Common myeloid progenitor, CD34-positive (primary cell): ENCODE data around the gene RANBP9. TPM values are rescaled to one million over a fixed set of nuclear protein-coding genes. Genes with fewer than 3 reads are reported as not detected.
A peak's percentile ranks its signal among the peaks of the same experiment; 100 is the strongest.

Experiments used
- CTCF ChIA-PET: fragments of 350-600 bp; sonication (Branson Sonifier 250); formaldehyde crosslinking; loops from one replicate; lab custom pipeline; 2021; ENCODE audit warnings: antibody characterized with exemption; lab: Charles Lee
- POLR2A ChIA-PET: fragments of 350-600 bp; sonication (Branson Sonifier 250); formaldehyde crosslinking; loops from one replicate; lab custom pipeline; 2021; ENCODE audit warnings: antibody characterized with exemption; lab: Charles Lee
- DNase-seq, 3 donors: peaks; one replicate each; pipeline versions ENCODE4 v3.0.0 to v3.0.0-alpha.2; 2013
- H3K27ac ChIP-seq, 2 experiments: 1 replicate in 1 of 2; 2 replicates in 1 of 2; pipeline ENCODE4 v1.7.0; 2013; ENCODE audit warnings: inconsistent platforms in 2 of 2, low read length in 2 of 2, mild to moderate bottlenecking in 2 of 2, low read depth in 1 of 2, moderate library complexity in 1 of 2; ENCODE audit not compliant: severe bottlenecking in 2 of 2, insufficient read depth in 1 of 2, poor library complexity in 1 of 2
- H3K27me3 ChIP-seq, 5 experiments: replicated peaks in 2 of 5; 1 replicate in 3 of 5; 2 replicates in 2 of 5; pipeline versions ENCODE4 v1.6.1 to v1.7.0; 2013; ENCODE audit warnings: low read length in 4 of 5, mild to moderate bottlenecking in 2 of 5, moderate library complexity in 2 of 5, inconsistent platforms in 1 of 5; ENCODE audit not compliant: insufficient read depth in 5 of 5, control insufficient read depth in 4 of 5
- H3K36me3 ChIP-seq, 4 experiments: 1 replicate in 2 of 4; 2 replicates in 2 of 4; pipeline versions ENCODE4 v1.6.1 to v1.7.0; 2013; ENCODE audit warnings: low read length in 3 of 4, control low read depth in 1 of 4, mild to moderate bottlenecking in 1 of 4; ENCODE audit not compliant: control insufficient read depth in 4 of 4, insufficient read depth in 4 of 4
- H3K4me1 ChIP-seq, 4 experiments: 1 replicate in 3 of 4; 2 replicates in 1 of 4; pipeline versions ENCODE4 v1.6.1 to v1.7.1; 2013; ENCODE audit warnings: low read length in 3 of 4, mild to moderate bottlenecking in 3 of 4, control low read depth in 1 of 4, inconsistent platforms in 1 of 4, moderate library complexity in 1 of 4; ENCODE audit not compliant: control insufficient read depth in 4 of 4, insufficient read depth in 4 of 4; ENCODE audit errors: control extremely low read depth in 1 of 4
- H3K4me3 ChIP-seq, 7 experiments: 1 replicate in 4 of 7; 2 replicates in 3 of 7; pipeline versions ENCODE4 v1.5.1 to v1.7.0; 2013; ENCODE audit warnings: mild to moderate bottlenecking in 7 of 7, low read length in 6 of 7, moderate library complexity in 6 of 7, inconsistent platforms in 2 of 7, low read depth in 2 of 7, control low read depth in 1 of 7; ENCODE audit not compliant: insufficient read depth in 4 of 7, control insufficient read depth in 1 of 7; ENCODE audit errors: extremely low read depth in 1 of 7
- H3K9me3 ChIP-seq, 5 experiments: 1 replicate in 4 of 5; 2 replicates in 1 of 5; pipeline versions ENCODE4 v1.6.1 to v1.7.1; 2013; ENCODE audit warnings: low read length in 4 of 5, mild to moderate bottlenecking in 2 of 5, inconsistent platforms in 1 of 5, low read depth in 1 of 5, moderate library complexity in 1 of 5; ENCODE audit not compliant: control insufficient read depth in 4 of 5, insufficient read depth in 2 of 5; ENCODE audit errors: control extremely low read depth in 1 of 5
- WGBS: methylation state at CpG from one replicate; pipeline ENCODE4 v1.1.5; 2013; ENCODE audit not compliant: insufficient coverage; 5-methylcytosine and 5-hydroxymethylcytosine counted together
- polyA plus RNA-seq: library from polyadenylated mRNA; unstranded; fragments of 120-200 nt; gene quantifications from one replicate; pipeline ENCODE4 v1.2.1, GENCODE V29; 2013

Gene RANBP9
- polyA plus RNA-seq = 41.8 TPM

DNA sequence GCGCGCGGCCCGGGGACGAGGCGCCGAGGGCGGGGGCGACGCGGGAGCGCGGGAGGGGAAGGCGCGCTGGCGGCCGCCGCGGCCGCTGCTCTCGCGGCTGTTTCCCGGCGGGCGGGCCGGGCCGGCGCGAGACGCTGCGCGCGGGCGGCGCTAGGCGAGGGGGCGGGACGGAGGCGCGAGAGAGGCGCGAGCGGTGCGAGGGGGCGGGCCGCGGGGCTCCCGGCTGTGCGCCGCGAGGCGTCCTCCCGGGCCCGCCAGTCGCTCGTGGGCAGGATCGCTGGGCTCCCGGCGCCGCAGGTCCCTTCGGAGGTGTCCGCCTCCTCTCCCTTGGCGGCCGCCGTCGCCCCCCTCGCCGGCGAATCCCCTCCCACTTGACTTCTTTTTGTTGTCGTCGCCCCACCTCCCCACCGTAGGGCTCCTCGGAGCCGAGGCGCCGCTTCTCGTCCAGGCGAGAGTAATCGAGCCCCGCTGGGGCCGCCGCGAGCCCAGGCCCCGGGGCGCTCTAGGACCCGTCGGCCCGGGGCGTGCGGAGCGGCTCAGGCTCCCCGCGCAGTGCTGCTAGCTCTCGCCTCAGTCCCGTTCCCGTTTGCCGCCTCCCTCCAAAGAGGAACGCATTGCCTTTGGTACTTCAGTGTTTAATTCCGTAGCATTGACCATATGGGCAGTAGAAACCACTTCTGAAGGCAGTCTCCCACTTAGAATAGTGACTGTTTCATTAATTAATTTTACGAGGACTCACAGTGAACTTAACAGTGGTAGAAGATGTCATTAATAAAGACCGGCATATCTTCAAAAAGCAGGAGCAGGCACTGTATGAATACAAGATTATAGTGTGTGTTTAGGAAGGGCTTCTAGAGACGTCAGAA lies at the start of gene RANBP9:
Gene RANBP9, minus strand, starts transcription at position 103 of the 866 bp plus-strand sequence. CDS start 330 bp downstream, outside the sequence.
- WGBS = under 1% methylated on average over 78 of the region's 102 CpGs

DNA sequence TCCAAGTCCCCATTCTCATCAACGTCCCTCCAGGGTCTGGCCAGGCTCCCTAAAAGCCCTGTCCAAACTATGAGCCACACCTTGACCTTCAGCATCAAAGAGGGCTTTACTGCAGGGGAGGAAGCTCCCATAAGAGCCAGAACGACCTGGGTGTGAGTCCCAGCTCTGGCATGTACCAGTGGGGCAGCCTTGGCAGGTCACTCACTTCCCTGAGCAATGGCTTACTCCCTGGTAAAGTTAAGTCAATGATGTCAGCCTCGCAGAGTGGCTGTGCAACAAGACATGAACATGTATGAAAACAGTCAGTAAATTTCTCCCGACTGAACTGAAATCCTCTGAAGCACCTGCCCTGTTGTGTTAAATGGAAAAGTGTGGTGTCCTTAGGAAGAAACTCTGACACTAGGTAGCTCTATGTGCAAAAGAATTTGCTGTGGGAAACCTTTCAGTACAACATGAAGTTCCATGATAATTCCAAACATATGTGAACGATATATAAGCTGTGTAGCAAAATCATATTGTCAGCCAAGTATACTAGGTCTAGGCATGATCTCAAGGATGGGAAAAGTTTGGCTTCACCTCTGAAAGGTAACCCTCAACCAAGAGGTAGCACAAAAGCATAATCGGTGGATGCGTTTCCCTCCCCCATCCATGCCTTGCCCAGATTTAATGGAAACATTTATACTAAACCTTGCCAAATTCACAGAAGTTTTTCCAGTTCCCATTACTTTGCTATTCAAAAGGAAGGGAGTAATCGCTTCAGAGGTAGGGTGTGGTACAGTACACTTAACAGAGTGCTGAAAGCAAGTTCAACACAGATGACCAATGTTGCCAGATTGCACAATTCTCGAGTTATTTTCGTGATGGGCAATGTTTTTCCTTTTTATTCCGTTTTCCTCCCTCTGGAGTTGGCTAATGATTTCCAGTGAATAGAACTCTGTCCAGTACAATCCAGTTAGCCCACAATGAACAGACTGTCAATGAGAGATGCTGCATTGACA lies 49.0 kb upstream of the RANBP9 start:
- POLR2A ChIA-PET = no interaction called here
- Histone ChIP-seq H3K9me3 (peaks cover 0 to 2% (median 0%) of the 10 kb centered on the region in 5 experiments), H3K27ac (no peak overlapping the region), H3K27me3 (no peaks in the 10 kb centered on the region), H3K36me3 (no peaks in the 10 kb centered on the region), H3K4me3 (no peak overlapping the region), H3K4me1 (peaks cover 11 to 28% (median 19%) of the 10 kb centered on the region in 4 experiments)
- WGBS = 98% methylated on average over 7 of the region's 11 CpGs
- no peak for DNase-seq
- CTCF ChIA-PET = no interaction called here

More for the DNA sequence above, at the start of gene RANBP9:
- DNase-seq = peak; percentile 92 to 96 (median 95)
- ChIA-PET POLR2A (interaction anchor here (0.6 to 2.1 kb wide), 4 partner anchors 23 to 97 kb away, joined by 3 to 9 read pairs (median 4); partner anchors contain the start of gene NOL7), CTCF (interaction anchor here (0.6 to 2.9 kb wide), 6 partner anchors 8 to 82 kb away, joined by 3 to 8 read pairs (median 5); no protein-coding TSS in a partner anchor)
- peaks cover 0 to 2% (median 0%) of the 10 kb centered on the region in 4 experiments for H3K36me3 ChIP-seq
- no peaks in the 10 kb centered on the region for H3K27me3 ChIP-seq
- H3K27ac ChIP-seq = peak within 1 kb of the TSS; percentile 81 to 94
- no peaks in the 10 kb centered on the region for H3K9me3 ChIP-seq
- H3K4me3 ChIP-seq = peak within 1 kb of the TSS; percentile 84 to 98 (median 92)
- peaks cover 12 to 43% (median 28%) of the 10 kb centered on the region in 4 experiments for H3K4me1 ChIP-seq

DNA sequence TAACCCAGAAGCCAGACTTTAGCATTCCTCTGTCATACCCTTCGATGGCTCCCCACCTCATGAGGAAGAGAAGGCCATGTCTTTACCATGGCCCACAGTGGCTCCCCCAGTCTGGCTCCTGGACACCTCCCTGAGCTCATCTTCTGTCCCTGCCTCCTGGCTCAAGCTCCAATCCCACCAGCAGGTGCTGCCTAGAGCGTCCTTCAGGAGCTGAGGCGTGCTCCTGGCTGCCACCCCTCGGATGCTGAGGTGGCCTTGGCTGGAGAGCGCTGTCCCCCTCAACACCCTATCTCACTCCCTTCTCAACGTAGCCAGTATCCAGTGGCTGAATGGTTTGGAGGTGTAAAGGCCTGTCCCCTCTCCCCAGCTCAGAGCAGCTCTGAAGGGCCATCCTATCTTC lies 47.4 kb upstream of the RANBP9 start:
- CTCF ChIA-PET = interaction anchor here (1.0 kb wide), 2 partner anchors 13 to 110 kb away, joined by 3 read pairs; no protein-coding TSS in a partner anchor
- 100% methylated on average over 1 of the region's 6 CpGs for WGBS
- Histone ChIP-seq H3K4me1 (peaks cover 11 to 25% (median 18%) of the 10 kb centered on the region in 4 experiments), H3K36me3 (no peaks in the 10 kb centered on the region), H3K4me3 (no peak overlapping the region), H3K27ac (no peak overlapping the region), H3K27me3 (no peaks in the 10 kb centered on the region), H3K9me3 (no peaks in the 10 kb centered on the region)
- POLR2A ChIA-PET = no interaction called here
- no peak for DNase-seq

DNA sequence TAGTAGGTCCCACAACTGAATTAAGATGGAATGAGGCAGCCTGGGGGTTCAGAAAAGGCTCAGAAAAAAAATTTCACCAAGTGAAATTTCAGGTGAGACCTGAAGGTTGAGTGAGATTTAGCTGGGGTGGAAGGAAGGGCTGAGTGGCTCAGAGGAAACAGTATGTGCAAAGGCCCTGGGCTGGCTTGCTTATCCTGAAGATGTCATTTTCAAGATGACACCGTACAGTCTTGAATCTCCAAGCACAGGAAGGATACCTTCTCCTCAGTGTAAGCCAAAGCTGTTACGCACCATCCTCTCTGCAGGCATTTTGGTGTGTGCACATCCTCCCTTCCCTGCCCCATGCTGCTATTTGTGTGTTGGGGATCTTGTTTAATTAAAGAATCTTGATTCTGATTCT lies 43.0 kb upstream of the RANBP9 start:
- no peaks in the 10 kb centered on the region for H3K36me3 ChIP-seq
- no peak overlapping the region for H3K27ac ChIP-seq
- POLR2A ChIA-PET = no interaction called here
- no peaks in the 10 kb centered on the region for H3K9me3 ChIP-seq
- 100% methylated on average over 2 of the region's 2 CpGs for WGBS
- no peak for DNase-seq
- H3K4me1 ChIP-seq = no peaks in the 10 kb centered on the region
- no peaks in the 10 kb centered on the region for H3K27me3 ChIP-seq
- CTCF ChIA-PET = interaction anchor here (0.6 to 1.0 kb wide), 2 partner anchors 32 to 117 kb away, joined by 3 read pairs; no protein-coding TSS in a partner anchor
- no peak overlapping the region for H3K4me3 ChIP-seq

DNA sequence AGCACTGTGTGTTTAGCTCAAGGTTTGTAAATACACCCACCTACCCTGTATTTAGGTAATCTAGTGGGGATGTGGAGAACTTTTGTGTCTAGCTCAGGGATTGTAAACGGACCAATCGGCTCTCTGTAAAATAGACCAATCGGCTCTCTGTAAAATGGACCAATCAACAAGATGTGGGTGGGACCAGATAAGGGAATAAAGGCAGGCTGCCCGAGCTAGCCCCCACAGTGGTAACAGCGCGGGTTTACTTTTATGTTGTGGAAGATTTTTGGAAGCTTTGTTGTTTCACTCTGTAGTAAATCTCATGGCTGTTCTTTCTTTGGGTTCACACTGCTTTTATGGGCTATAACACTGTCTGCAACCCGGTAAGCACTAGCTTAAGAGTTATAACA lies 32.1 kb upstream of the RANBP9 start:
- POLR2A ChIA-PET = no interaction called here

DNA sequence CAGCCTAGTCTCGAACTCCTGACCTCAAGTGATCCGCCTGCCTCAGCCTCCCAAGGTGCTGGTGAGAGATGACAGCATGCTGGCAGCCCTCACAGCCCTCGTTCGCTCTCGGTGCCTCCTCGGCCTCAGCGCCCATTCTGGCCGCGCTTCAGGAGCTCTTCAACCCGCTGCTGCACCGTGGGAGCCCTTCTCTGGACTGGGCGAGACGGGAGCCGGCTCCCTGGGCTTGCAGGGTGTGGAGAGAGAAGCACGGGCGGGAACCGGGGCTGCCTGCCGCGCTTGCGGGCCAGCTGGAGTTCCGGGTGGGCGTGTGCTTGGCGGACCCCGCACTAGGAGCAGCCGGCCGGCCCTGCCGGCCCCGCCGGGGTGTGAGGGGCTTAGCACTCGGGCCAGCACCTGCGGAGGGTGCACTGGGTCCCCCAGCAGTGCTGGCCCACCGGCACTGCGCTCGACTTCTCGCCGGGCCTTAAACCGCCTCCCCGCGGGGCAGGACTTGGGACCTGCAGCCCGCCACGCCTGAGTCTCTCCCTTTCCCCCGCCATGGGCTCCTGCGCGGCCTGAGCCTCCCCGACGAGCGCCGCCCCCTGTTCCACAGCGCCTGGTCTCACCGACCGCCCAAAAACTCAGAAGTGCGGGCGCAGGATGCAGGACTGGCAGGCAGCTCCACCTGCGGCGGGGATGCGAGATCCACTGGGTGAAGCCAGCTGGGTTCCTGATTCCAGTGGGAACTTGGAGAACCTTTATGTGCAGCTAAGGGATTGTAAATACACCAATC lies 31.5 kb upstream of the RANBP9 start:
- H3K4me3 ChIP-seq = peak overlapping the region in 3 of 7 experiments; percentile 32 to 59 (median 51)
- CTCF ChIA-PET = no interaction called here

More for the DNA sequence above, 32.1 kb upstream of the RANBP9 start:
- no peaks in the 10 kb centered on the region for H3K4me1 ChIP-seq
- no peak overlapping the region for H3K27ac ChIP-seq
- H3K36me3 ChIP-seq = no peaks in the 10 kb centered on the region
- H3K9me3 ChIP-seq = no peaks in the 10 kb centered on the region
- no peaks in the 10 kb centered on the region for H3K27me3 ChIP-seq
- CTCF ChIA-PET = no interaction called here
- peak in 1 of 3 donors; percentile 40 for DNase-seq
- peak overlapping the region in 1 of 7 experiments; percentile 59 for H3K4me3 ChIP-seq
- WGBS = 100% methylated on average over 3 of the region's 7 CpGs

More for the DNA sequence above, 31.5 kb upstream of the RANBP9 start:
- DNase-seq = peak in 1 of 3 donors; percentile 42
- H3K36me3 ChIP-seq = no peaks in the 10 kb centered on the region
- H3K9me3 ChIP-seq = no peaks in the 10 kb centered on the region
- H3K27me3 ChIP-seq = no peaks in the 10 kb centered on the region
- H3K27ac ChIP-seq = no peak overlapping the region
- 62% methylated on average over 48 of the region's 56 CpGs for WGBS
- H3K4me1 ChIP-seq = no peaks in the 10 kb centered on the region
- POLR2A ChIA-PET = no interaction called here
